Measurements from ENCODE around the gene CFAP57.

Gene CFAP57

GRCh38 chr1:43279666-43280065 lies 107.5 kb downstream of the CFAP57 start:
- DNase-seq: no peak

GRCh38 chr1:43280692-43281091 lies 108.6 kb downstream of the CFAP57 start:
- no peak for DNase-seq

GRCh38 chr1:43282220-43283195 lies 110.4 kb downstream of the CFAP57 start:
- DNase-seq: peak in 1 of 2 donors; percentile 30

GRCh38 chr1:43284065-43284464 lies 111.9 kb downstream of the CFAP57 start:
- no peak for DNase-seq

GRCh38 chr1:43284546-43285110 lies 112.5 kb downstream of the CFAP57 start:
- DNase-seq: peak in 1 of 2 donors; percentile 25

- DNase-seq: no peak
Measured at GRCh38 chr1:43285269-43285990, 113.3 kb downstream of the CFAP57 start, which contains the start of gene C1orf210. Gene C1orf210, minus strand, starts transcription at chr1:43285581. Its CDS starts 2,311 bp downstream, at chr1:43283270.

GRCh38 chr1:43286115-43286514 lies 114.0 kb downstream of the CFAP57 start:
- DNase-seq: no peak

- DNase-seq: no peak
Measured at GRCh38 chr1:43286533-43286932, 114.4 kb downstream of the CFAP57 start.

GRCh38 chr1:43288058-43288784 lies 116.1 kb downstream of the CFAP57 start:
- no peak for DNase-seq

GRCh38 chr1:43288785-43289706 lies 116.9 kb downstream of the CFAP57 start:
- no peak for DNase-seq

- no peak for DNase-seq
Measured at GRCh38 chr1:43292216-43292615, 120.1 kb downstream of the CFAP57 start.

- DNase-seq: no peak
Measured at GRCh38 chr1:43292679-43293078, 120.5 kb downstream of the CFAP57 start.

GRCh38 chr1:43293176-43293575 lies 121.0 kb downstream of the CFAP57 start:
- DNase-seq: no peak

- peak; percentile 25 to 61 for DNase-seq
Measured at GRCh38 chr1:43293896-43294760, 122.0 kb downstream of the CFAP57 start.

GRCh38 chr1:43294761-43295160 lies 122.6 kb downstream of the CFAP57 start:
- no peak for DNase-seq

GRCh38 chr1:43296207-43296606 lies 124.1 kb downstream of the CFAP57 start:
- no peak for DNase-seq

GRCh38 chr1:43298055-43298454 lies 125.9 kb downstream of the CFAP57 start:
- DNase-seq: no peak

- DNase-seq: no peak
Measured at GRCh38 chr1:43299101-43299500, 127.0 kb downstream of the CFAP57 start.

- no peak for DNase-seq
Measured at GRCh38 chr1:43300378-43301094, 128.4 kb downstream of the CFAP57 start, which contains the start of gene TIE1. Gene TIE1, plus strand, starts transcription at chr1:43300982. Its CDS starts 90 bp downstream, at chr1:43301072.

GRCh38 chr1:43302201-43302600 lies 130.1 kb downstream of the CFAP57 start:
- no peak for DNase-seq

Measured in inflammatory macrophage treated with lipopolysaccharide for 1 hour (primary cell).